22Rv1 (cell line): ENCODE measurements around the gene PSMC3IP.
"Not testable (repeated sequence)": the region's sequence is repeated elsewhere in the genome, so short reads cannot be mapped to it uniquely, and the experiment has no call there.

Experiments used
- H3K27ac ChIP-seq: fragments of 450-650 bp; 2 replicates; pipeline ENCODE4 v1.5.1; 2017
- CTCF ChIP-seq: fragments of 450-650 bp; IDR thresholded peaks from 2 replicates; pipeline ENCODE4 v1.5.1; 2017; ENCODE audit warnings: mild to moderate bottlenecking
- ZFX ChIP-seq: fragments of 450-650 bp; IDR thresholded peaks from 2 replicates; pipeline ENCODE4 v1.6.1; 2017; ENCODE audit warnings: antibody characterized with exemption, borderline replicate concordance

The PSMC3IP gene

GRCh38 chr17:42577532-42578281 lies at the start of gene PSMC3IP:
PSMC3IP (minus strand) TSS chr17:42577729; CDS start chr17:42577686, 43 bp downstream.
- H3K27ac ChIP-seq: peak within 1 kb of the TSS; percentile 89
- TF ChIP-seq CTCF: peak; percentile 43; the same call in 1 of the 2 replicates
- no peak for TF ChIP-seq ZFX

- TF ChIP-seq CTCF (no peak), ZFX (no peak)
- peak overlapping the region; percentile 43; the same call in 1 of the 2 replicates for H3K27ac ChIP-seq
Observed at GRCh38 chr17:42623732-42624596, 46.4 kb upstream of the PSMC3IP start.

- no peak for TF ChIP-seq CTCF
- no peak for TF ChIP-seq ZFX
- H3K27ac ChIP-seq: no peak overlapping the region
Observed at GRCh38 chr17:42623271-42623670, 45.7 kb upstream of the PSMC3IP start.

GRCh38 chr17:42621987-42622386 lies 44.5 kb upstream of the PSMC3IP start:
- not testable (repeated sequence) for H3K27ac ChIP-seq

GRCh38 chr17:42618442-42619150 lies 41.1 kb upstream of the PSMC3IP start:
- TF ChIP-seq ZFX (no peak), CTCF (0 out of 2 replicates have a peak, but pooled peaks have one; percentile 11)
- peak overlapping the region; percentile 18; the same call in 1 of the 2 replicates for H3K27ac ChIP-seq

GRCh38 chr17:42617956-42618431 lies 40.5 kb upstream of the PSMC3IP start:
- H3K27ac ChIP-seq: peak overlapping the region; percentile 18; the same call in 1 of the 2 replicates
- TF ChIP-seq ZFX (no peak), CTCF (no peak)

GRCh38 chr17:42613699-42614295 lies 36.3 kb upstream of the PSMC3IP start:
- no peak overlapping the region for H3K27ac ChIP-seq
- TF ChIP-seq ZFX: no peak
- no peak for TF ChIP-seq CTCF
